Measurements from ENCODE around the gene RAB44. TPM values are rescaled to one million over a fixed set of nuclear protein-coding genes. Genes with fewer than 3 reads are reported as not detected.

The RAB44 gene
- total RNA-seq, 1 experiment from 2014 or later = not detected

- Mint-ChIP-seq H3K4me1 (peaks cover 6 to 10% of the 10 kb centered on the region in 2 experiments), H3K9me3 (no peaks in the 10 kb centered on the region; a peak in 1 of 5 replicates), H3K36me3 (ENCODE audit: insufficient read depth in 1 of 3, low read depth in 3 of 3) (no peaks in the 10 kb centered on the region), H3K27me3 (ENCODE audit: low read depth) (no peaks in the 10 kb centered on the region), H3K4me3 (no peak overlapping the region), H3K27ac (no peak overlapping the region)
- no peaks in the 10 kb centered on the region for H3K27me3 ChIP-seq (ENCODE audit: insufficient read depth, low read length)
- H3K79me2 ChIP-seq (ENCODE audit: insufficient read depth, low read length) = no peaks in the 10 kb centered on the region
- TF ChIP-seq, protein P1, sequence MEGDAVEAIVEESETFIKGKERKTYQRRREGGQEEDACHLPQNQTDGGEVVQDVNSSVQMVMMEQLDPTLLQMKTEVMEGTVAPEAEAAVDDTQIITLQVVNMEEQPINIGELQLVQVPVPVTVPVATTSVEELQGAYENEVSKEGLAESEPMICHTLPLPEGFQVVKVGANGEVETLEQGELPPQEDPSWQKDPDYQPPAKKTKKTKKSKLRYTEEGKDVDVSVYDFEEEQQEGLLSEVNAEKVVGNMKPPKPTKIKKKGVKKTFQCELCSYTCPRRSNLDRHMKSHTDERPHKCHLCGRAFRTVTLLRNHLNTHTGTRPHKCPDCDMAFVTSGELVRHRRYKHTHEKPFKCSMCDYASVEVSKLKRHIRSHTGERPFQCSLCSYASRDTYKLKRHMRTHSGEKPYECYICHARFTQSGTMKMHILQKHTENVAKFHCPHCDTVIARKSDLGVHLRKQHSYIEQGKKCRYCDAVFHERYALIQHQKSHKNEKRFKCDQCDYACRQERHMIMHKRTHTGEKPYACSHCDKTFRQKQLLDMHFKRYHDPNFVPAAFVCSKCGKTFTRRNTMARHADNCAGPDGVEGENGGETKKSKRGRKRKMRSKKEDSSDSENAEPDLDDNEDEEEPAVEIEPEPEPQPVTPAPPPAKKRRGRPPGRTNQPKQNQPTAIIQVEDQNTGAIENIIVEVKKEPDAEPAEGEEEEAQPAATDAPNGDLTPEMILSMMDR (conservative IDR thresholded peaks at IDR 0.05) = no peak
- no peak overlapping the region for H3K14ac ChIP-seq (ENCODE audit: insufficient read depth, low read length)
- H3K27ac ChIP-seq (ENCODE audit: insufficient read length, low read depth, low read length) = no peak overlapping the region
- no peaks in the 10 kb centered on the region for H3K4me1 ChIP-seq (ENCODE audit: insufficient read depth, low read length)
- no peak overlapping the region for H3T11ph ChIP-seq (ENCODE audit: low read length)
- H3K23ac ChIP-seq (ENCODE audit: insufficient read length, low read depth, low read length) = no peak overlapping the region
- H2BK120ac ChIP-seq (ENCODE audit: low read depth, low read length, poor library complexity, severe bottlenecking) = no peak overlapping the region
- no peak overlapping the region for H2AK5ac ChIP-seq (ENCODE audit: insufficient read length, low read length)
- no CpG with 5 or more reads among the region's 13 CpGs for WGBS (ENCODE audit: extremely low coverage, insufficient read length, low lambda C conversion rate)
- no peak overlapping the region for H4K8ac ChIP-seq (replicated peaks; ENCODE audit: insufficient read length, low read depth, low read length)
- no peak for DNase-seq
- H2BK12ac ChIP-seq (ENCODE audit: insufficient read length, low read depth, low read length) = no peak overlapping the region
- no peak overlapping the region for H2AFZ ChIP-seq (ENCODE audit: low read length)
- H2BK15ac ChIP-seq (ENCODE audit: low read depth, low read length) = no peak overlapping the region
- no peaks in the 10 kb centered on the region for H3K9me3 ChIP-seq (ENCODE audit: control insufficient read depth, low read depth, low read length)
- no peaks in the 10 kb centered on the region for H3K23me2 ChIP-seq (ENCODE audit: insufficient read length, low read depth, low read length, poor library complexity, severe bottlenecking)
- H3K4me2 ChIP-seq (ENCODE audit: insufficient read depth, insufficient read length, low read length) = no peak overlapping the region
- H4K5ac ChIP-seq (ENCODE audit: insufficient read length, low read depth, low read length) = no peak overlapping the region
- no peak overlapping the region for H2BK5ac ChIP-seq (ENCODE audit: insufficient read length, low read length)
- no peaks in the 10 kb centered on the region for H3K79me1 ChIP-seq (ENCODE audit: insufficient read depth, low read depth, low read length, poor library complexity, severe bottlenecking)
- H3K18ac ChIP-seq (ENCODE audit: insufficient read length, low read depth, low read length) = no peak overlapping the region
- no peaks in the 10 kb centered on the region for H4K20me1 ChIP-seq (ENCODE audit: control insufficient read depth, insufficient read depth, insufficient read length)
- no peak overlapping the region for H3K9ac ChIP-seq (ENCODE audit: extremely low read depth, insufficient read length, low read length)
- no peak overlapping the region for H3K4ac ChIP-seq (ENCODE audit: low read depth, low read length)
- H2BK20ac ChIP-seq (ENCODE audit: low read depth, low read length, poor library complexity, severe bottlenecking) = no peak overlapping the region
- H3K56ac ChIP-seq (ENCODE audit: insufficient read length, low read depth, low read length) = no peak overlapping the region
- no peak overlapping the region for H4K91ac ChIP-seq (ENCODE audit: insufficient read length, low read depth, low read length)
Measured at GRCh38 chr6:36739947-36740817, 42.6 kb downstream of the RAB44 start.
